SK-N-SH (cell line): ENCODE results near the gene BARD1. TPM values are rescaled to one million over a fixed set of nuclear protein-coding genes. Genes with fewer than 3 reads are reported as not detected.

Experiments
- CTCF ChIA-PET: fragments of 300-600, 350-600 bp; formaldehyde crosslinking; extraction: SDS; loops from one replicate; lab custom pipeline; 2021; lab: Yijun Ruan, JAX
- POLR2A ChIA-PET: fragments of 350-600 bp; sonication (Branson Sonifier 250); formaldehyde crosslinking; extraction: SDS; loops from one replicate; lab custom pipeline; 2020; ENCODE audit warnings: antibody characterized with exemption, inconsistent platforms; lab: Yijun Ruan, JAX
- DNase-seq: peaks from one replicate; pipeline ENCODE4 v3.0.0; 2012
- H2AFZ ChIP-seq: fragments of 200-600 bp; sonication (generic); 2 replicates; pipeline ENCODE4 v1.8.1; 2016; ENCODE audit warnings: antibody characterized with exemption, mild to moderate bottlenecking, low read depth
- H3F3A ChIP-seq: fragments of 200-600 bp; sonication (generic); replicated peaks from 2 replicates; pipeline ENCODE3; 2016; ENCODE audit warnings: antibody characterized with exemption, mild to moderate bottlenecking; ENCODE audit not compliant: insufficient read depth
- H3K27ac ChIP-seq, 2 experiments: fragments of 200-500 bp in 1 of 2; fragments of 200-600 bp in 1 of 2; sonication (Bioruptor generic) in 1 of 2; sonication (generic), shearing (Covaris generic) in 1 of 2; 2 replicates each; pipeline versions ENCODE4 v1.5.1 to v1.6.1; 2014 to 2016; ENCODE audit warnings: low read depth in 2 of 2, inconsistent platforms in 1 of 2, low read length in 1 of 2, mild to moderate bottlenecking in 1 of 2, mixed read lengths in 1 of 2
- H3K27me3 ChIP-seq: fragments of 200-600 bp; sonication (generic), shearing (Covaris generic); 2 replicates; pipeline ENCODE4 v1.6.1; 2016; ENCODE audit warnings: mixed run types; ENCODE audit not compliant: insufficient read depth
- H3K36me3 ChIP-seq, 2 experiments: fragments of 200-500 bp in 1 of 2; fragments of 200-600 bp in 1 of 2; sonication (Bioruptor generic) in 1 of 2; sonication (generic) in 1 of 2; replicated peaks in 1 of 2; 2 replicates each; pipeline versions ENCODE3 to v1.5.1; 2014 to 2016; ENCODE audit warnings: low read length in 1 of 2, mild to moderate bottlenecking in 1 of 2; ENCODE audit not compliant: insufficient read depth in 2 of 2, control insufficient read depth in 1 of 2
- H3K4me1 ChIP-seq, 2 experiments: fragments of 200-500 bp in 1 of 2; fragments of 200-600 bp in 1 of 2; sonication (Bioruptor generic) in 1 of 2; sonication (generic), shearing (Covaris generic) in 1 of 2; 2 replicates each; pipeline versions ENCODE4 v1.5.1 to v1.6.1; 2014 to 2016; ENCODE audit warnings: low read depth in 1 of 2, low read length in 1 of 2, mixed run types in 1 of 2; ENCODE audit not compliant: insufficient read depth in 2 of 2, control insufficient read depth in 1 of 2
- H3K4me2 ChIP-seq: fragments of 200-600 bp; sonication (generic), shearing (Covaris generic); 2 replicates; pipeline ENCODE4 v1.6.1; 2017; ENCODE audit warnings: mixed run types
- H3K4me3 ChIP-seq, 2 experiments: fragments of 200-500 bp in 1 of 2; fragments of 200-600 bp in 1 of 2; sonication (Bioruptor generic) in 1 of 2; sonication (generic), shearing (Covaris generic) in 1 of 2; 2 replicates each; pipeline versions ENCODE4 v1.5.1 to v1.8.1; 2014 to 2016; ENCODE audit warnings: low read depth in 2 of 2, inconsistent platforms in 1 of 2, low read length in 1 of 2, mild to moderate bottlenecking in 1 of 2, mixed read lengths in 1 of 2, moderate library complexity in 1 of 2
- H3K79me2 ChIP-seq: fragments of 200-600 bp; sonication (generic); 2 replicates; pipeline ENCODE4 v1.8.1; 2017; ENCODE audit warnings: mild to moderate bottlenecking; ENCODE audit not compliant: insufficient read depth
- H3K9ac ChIP-seq: fragments of 200-600 bp; sonication (generic); 2 replicates; pipeline ENCODE4 v1.6.1; 2017; ENCODE audit warnings: mixed run types
- H3K9me2 ChIP-seq: fragments of 200-600 bp; sonication (generic); 2 replicates; pipeline ENCODE4 v1.6.1; 2017; ENCODE audit warnings: mixed run types
- H3K9me3 ChIP-seq: fragments of 200-600 bp; sonication (generic); 2 replicates; pipeline ENCODE4 v1.6.1; 2017; ENCODE audit warnings: mixed run types, mild to moderate bottlenecking, moderate library complexity
- H4K20me1 ChIP-seq: fragments of 200-600 bp; sonication (generic); 2 replicates; pipeline ENCODE4 v1.6.1; 2017; ENCODE audit warnings: mild to moderate bottlenecking, mixed run types; ENCODE audit not compliant: insufficient read depth
- EP300 ChIP-seq, 2 experiments: IDR thresholded peaks; 2 replicates each; pipeline versions ENCODE4 v1.4.0 to v1.6.1; 2012; ENCODE audit warnings: borderline replicate concordance in 1 of 2, low read depth in 1 of 2, low read length in 1 of 2
- GATA2 ChIP-seq: sonication (generic); formaldehyde crosslinking; IDR thresholded peaks from 2 replicates; pipeline ENCODE4 v1.5.0; 2020; ENCODE audit warnings: mild to moderate bottlenecking, missing genetic modification reagents
- IRF3 ChIP-seq: fragments of 150-350 bp; IDR thresholded peaks from 2 replicates; pipeline ENCODE4 v1.6.1; 2016; ENCODE audit warnings: mild to moderate bottlenecking, low read depth, low read length
- MAX ChIP-seq: IDR thresholded peaks from 2 replicates; pipeline ENCODE4 v1.4.0; 2012; ENCODE audit warnings: low read depth
- PBX3 ChIP-seq: IDR thresholded peaks from 2 replicates; pipeline ENCODE4; 2012
- RAD21 ChIP-seq: IDR thresholded peaks from 2 replicates; pipeline ENCODE4 v1.6.1; 2012; ENCODE audit warnings: mild to moderate bottlenecking, low read length
- RCOR1 ChIP-seq: fragments of 150-350 bp; IDR thresholded peaks from 2 replicates; pipeline ENCODE4 v1.6.1; 2017; ENCODE audit warnings: antibody characterized with exemption, low read length
- REST ChIP-seq: IDR thresholded peaks from 2 replicates; pipeline ENCODE4 v1.6.1; 2012; ENCODE audit warnings: mild to moderate bottlenecking, low read depth, low read length, moderate library complexity
- RFX5 ChIP-seq: IDR thresholded peaks from 2 replicates; pipeline ENCODE4 v1.6.1; 2012; ENCODE audit warnings: mild to moderate bottlenecking, improper control_type of control experiment, low read length
- SIN3A ChIP-seq: IDR thresholded peaks from 2 replicates; pipeline ENCODE4 v1.6.1; 2012; ENCODE audit warnings: low read depth, mild to moderate bottlenecking, low read length, moderate library complexity, borderline replicate concordance
- TCF12 ChIP-seq: IDR thresholded peaks from 2 replicates; pipeline ENCODE4 v1.4.0; 2012
- TEAD4 ChIP-seq: IDR thresholded peaks from 2 replicates; pipeline ENCODE4 v1.4.0; 2012; ENCODE audit warnings: mild to moderate bottlenecking, borderline replicate concordance; ENCODE audit not compliant: insufficient read depth
- USF2 ChIP-seq: fragments of 150-350 bp; IDR thresholded peaks from 2 replicates; pipeline ENCODE4 v1.6.1; 2017; ENCODE audit warnings: antibody characterized with exemption, low read length, low read depth, borderline replicate concordance
- YY1 ChIP-seq: IDR thresholded peaks from 2 replicates; pipeline ENCODE4 v1.4.0; 2012; ENCODE audit warnings: low read depth, mild to moderate bottlenecking
- WGBS: methylation state at CpG from one replicate; pipeline ENCODE4 v1.1.6; 2017; ENCODE audit warnings: low lambda C conversion rate; 5-methylcytosine and 5-hydroxymethylcytosine counted together
- polyA plus RNA-seq, 3 experiments: library from polyadenylated mRNA; depleted of rRNA; stranded (reverse); fragments of >200 nt; gene quantifications; 2 replicates each; pipeline ENCODE4 v1.2.3, GENCODE V29; 2012

Gene BARD1
- polyA plus RNA-seq, 1 of the 3 experiments (the other 2 are of a cell fraction), result 2.4 TPM

GRCh38 chr2:214800180-214800579, 9.3 kb downstream of the BARD1 start:
- Histone ChIP-seq H3K27me3 (no peaks in the 10 kb centered on the region), H3K9ac (no peak overlapping the region), H3K4me3 (no peak overlapping the region), H3K4me1 (no peaks in the 10 kb centered on the region; a peak in 3 of 4 replicates), H3K9me3 (no peaks in the 10 kb centered on the region), H2AFZ (no peak overlapping the region), H3F3A (no peaks in the 10 kb centered on the region), H3K27ac (no peak overlapping the region), H4K20me1 (peaks cover 5% of the 10 kb centered on the region; the same call in 1 of the 2 replicates), H3K9me2 (no peaks in the 10 kb centered on the region), H3K36me3 (peaks cover 0 to 2% of the 10 kb centered on the region in 2 experiments), H3K4me2 (no peak overlapping the region), H3K79me2 (peaks cover 97% of the 10 kb centered on the region)
- DNase-seq, result no peak
- no peak for TF ChIP-seq REST
- TF ChIP-seq YY1, result no peak
- TF ChIP-seq USF2, result no peak
- no peak for TF ChIP-seq PBX3
- TF ChIP-seq RAD21, result no peak
- no peak for TF ChIP-seq GATA2
- CTCF ChIA-PET, result no interaction called here
- WGBS, result over 99% methylated on average over 3 of the region's 3 CpGs
- POLR2A ChIA-PET, result no interaction called here

- peaks cover 5 to 10% of the 10 kb centered on the region in 2 experiments for H3K36me3 ChIP-seq
- peaks cover 5% of the 10 kb centered on the region; the same call in 1 of the 2 replicates for H4K20me1 ChIP-seq
- no peaks in the 10 kb centered on the region for H3K27me3 ChIP-seq
- DNase-seq, result no peak
- H2AFZ ChIP-seq, result no peak overlapping the region
- H3K27ac ChIP-seq, result no peak overlapping the region
- no peak overlapping the region for H3K4me2 ChIP-seq
- H3K9me2 ChIP-seq, result no peaks in the 10 kb centered on the region
- CTCF ChIA-PET, result no interaction called here
- H3K9me3 ChIP-seq, result no peaks in the 10 kb centered on the region
- H3K9ac ChIP-seq, result no peak overlapping the region
- POLR2A ChIA-PET, result no interaction called here
- no peaks in the 10 kb centered on the region for H3F3A ChIP-seq
- no peak overlapping the region for H3K4me3 ChIP-seq
- WGBS, result 100% methylated on average over 1 of the region's 1 CpG
- H3K4me1 ChIP-seq, result no peaks in the 10 kb centered on the region; a peak in 2 of 4 replicates
- peaks cover 92% of the 10 kb centered on the region for H3K79me2 ChIP-seq
- TF ChIP-seq MAX (no peak), TCF12 (no peak), SIN3A (no peak), RCOR1 (no peak), RFX5 (no peak), EP300 (IDR thresholded peaks at IDR 0.05; ENCODE audit: borderline replicate concordance in 1 of 2, low read depth in 1 of 2, low read length in 1 of 2) (no peak), TEAD4 (no peak), GATA2 (no peak), IRF3 (no peak), PBX3 (no peak), REST (no peak)
Measured at GRCh38 chr2:214796911-214797310, 12.6 kb downstream of the BARD1 start.
